Keratinocyte (primary cell): ENCODE results near the gene MRPL33. TPM values are rescaled to one million over a fixed set of nuclear protein-coding genes. Genes with fewer than 3 reads are reported as not detected.
A peak's percentile ranks its signal among the peaks of the same experiment; 100 is the strongest.

Experiments
- DNase-seq: peaks from one replicate; pipeline ENCODE4 v3.0.0-alpha.2; 2011; ENCODE audit warnings: low read depth, missing footprints, low spot score
- FAIRE-seq: peaks from 2 replicates; lab custom pipeline; 2011; peaks lifted over from hg19 to GRCh38; lab: Jason Lieb, UNC
- H2AFZ ChIP-seq: 2 replicates; pipeline ENCODE4 v1.6.0; 2012; ENCODE audit warnings: low read length, control low read depth, inconsistent platforms; ENCODE audit not compliant: control insufficient read depth
- H3K27ac ChIP-seq: 2 replicates; pipeline ENCODE4 v1.5.1; 2011; ENCODE audit warnings: low read length; ENCODE audit not compliant: control insufficient read depth, insufficient read depth
- H3K27me3 ChIP-seq: 3 replicates; pipeline ENCODE4 v1.6.0; 2011; ENCODE audit warnings: low read length; ENCODE audit not compliant: control insufficient read depth, insufficient read depth; ENCODE audit errors: extremely low read depth
- H3K36me3 ChIP-seq, 2 experiments: 2 replicates in 1 of 2; 3 replicates in 1 of 2; pipeline ENCODE4 v1.5.1; 2011; ENCODE audit warnings: low read length in 2 of 2, mild to moderate bottlenecking in 1 of 2; ENCODE audit not compliant: control insufficient read depth in 2 of 2, insufficient read depth in 2 of 2; ENCODE audit errors: extremely low read depth in 1 of 2
- H3K4me1 ChIP-seq: 3 replicates; pipeline ENCODE4 v1.5.1; 2011; ENCODE audit warnings: low read length; ENCODE audit not compliant: control insufficient read depth, insufficient read depth; ENCODE audit errors: extremely low read depth
- H3K4me2 ChIP-seq: 3 replicates; pipeline ENCODE4 v1.6.0; 2011; ENCODE audit warnings: low read depth, low read length; ENCODE audit not compliant: control insufficient read depth, insufficient read depth; ENCODE audit errors: extremely low read depth
- H3K4me3 ChIP-seq, 3 experiments: fragments of 200-600 bp in 1 of 3; sonication (generic) in 1 of 3; 2 replicates in 2 of 3; 3 replicates in 1 of 3; pipeline ENCODE4 v1.5.1; 2011 to 2016; ENCODE audit warnings: low read length in 3 of 3, mild to moderate bottlenecking in 3 of 3, control low read depth in 2 of 3, inconsistent platforms in 1 of 3, low read depth in 1 of 3, mixed read lengths in 1 of 3, mixed run types in 1 of 3, moderate library complexity in 1 of 3; ENCODE audit not compliant: control insufficient read depth in 2 of 3, insufficient read depth in 2 of 3; ENCODE audit errors: extremely low read depth in 1 of 3
- H3K79me2 ChIP-seq: 2 replicates; pipeline ENCODE4 v1.6.0; 2012; ENCODE audit warnings: low read length; ENCODE audit not compliant: control insufficient read depth, insufficient read depth
- H3K9ac ChIP-seq: 3 replicates; pipeline ENCODE4 v1.6.0; 2011; ENCODE audit warnings: low read length; ENCODE audit not compliant: control insufficient read depth, insufficient read depth; ENCODE audit errors: extremely low read depth
- H3K9me1 ChIP-seq: 3 replicates; pipeline ENCODE4 v1.6.0; 2011; ENCODE audit warnings: low read length; ENCODE audit not compliant: control insufficient read depth, insufficient read depth; ENCODE audit errors: extremely low read depth
- H3K9me3 ChIP-seq: 2 replicates; pipeline ENCODE4 v1.5.1; 2012; ENCODE audit warnings: low read depth, low read length; ENCODE audit not compliant: control insufficient read depth
- H4K20me1 ChIP-seq: 3 replicates; pipeline ENCODE4 v1.6.0; 2011; ENCODE audit warnings: low read length; ENCODE audit not compliant: control insufficient read depth, insufficient read depth; ENCODE audit errors: extremely low read depth
- EZH2 ChIP-seq: IDR thresholded peaks from one replicate; pipeline ENCODE4 v1.6.1; 2012; ENCODE audit warnings: inconsistent platforms, mild to moderate bottlenecking, low read length, moderate library complexity
- dilution Hi-C: fragments of 300-500 bp; cut with MboI; formaldehyde crosslinking; loops from one replicate; pipeline ENCODE4 v1.7.0; 2020; ENCODE audit warnings: low sequenced_read_pairs; ENCODE audit not compliant: extremely low pct_ligation_motif_present
- polyA minus RNA-seq, 3 experiments: library from RNA; depleted of rRNA, polyadenylated mRNA; stranded (reverse); fragments of >200 nt; gene quantifications; 1 replicate in 1 of 3; 2 replicates in 1 of 3; 3 replicates in 1 of 3; pipeline ENCODE4 v1.2.3, GENCODE V29; 2011
- polyA plus RNA-seq, 5 experiments: library from polyadenylated mRNA; depleted of rRNA in 3 of 5; stranded (reverse) in 3 of 5; stranded (forward) in 1 of 5; unstranded in 1 of 5; fragments of >200 nt; gene quantifications; 1 replicate in 1 of 5; 2 replicates in 3 of 5; 3 replicates in 1 of 5; pipeline versions ENCODE4 v1.2.1 to v1.2.3, GENCODE V29; 2011 to 2012; ENCODE audit warnings: missing spikeins in 2 of 5, low read depth in 1 of 5, low replicate concordance in 1 of 5
- TF ChIP-seq, protein P1 (sequence below), 3 experiments: IDR thresholded peaks in 1 of 3; conservative IDR thresholded peaks in 1 of 3; optimal IDR thresholded peaks in 1 of 3; 2 replicates in 2 of 3; 3 replicates in 1 of 3; pipeline versions ENCODE3 to v1.5.1; 2011; ENCODE audit warnings: low read length in 3 of 3, mild to moderate bottlenecking in 3 of 3, moderate library complexity in 2 of 3, control low read depth in 1 of 3, inconsistent platforms in 1 of 3; ENCODE audit not compliant: insufficient read depth in 2 of 3; ENCODE audit errors: extremely low read depth in 1 of 3

The MRPL33 gene
- 51.9 to 110 TPM (median 94.4 TPM) in 3 replicates for polyA plus RNA-seq
- 184 TPM for polyA plus RNA-seq (2011; ENCODE audit: low read depth)
- polyA plus RNA-seq (2011; cell fraction: cytosol; rRNA removed): 99.0 and 109 TPM in 2 replicates
- polyA plus RNA-seq (2011; cell fraction: nucleus; rRNA removed): 27.6 and 50.4 TPM in 2 replicates
- 87.9 and 140 TPM in 2 replicates for polyA plus RNA-seq (2012; ENCODE audit: low replicate concordance)
- polyA minus RNA-seq: 0.82 to 7.8 TPM (median 2.7 TPM) in 3 replicates
- polyA minus RNA-seq (2011; cell fraction: cytosol; rRNA and poly(A)+ RNA removed): 10.9 TPM
- 9.3 and 11.8 TPM in 2 replicates for polyA minus RNA-seq (2011; cell fraction: nucleus; rRNA and poly(A)+ RNA removed)

DNA sequence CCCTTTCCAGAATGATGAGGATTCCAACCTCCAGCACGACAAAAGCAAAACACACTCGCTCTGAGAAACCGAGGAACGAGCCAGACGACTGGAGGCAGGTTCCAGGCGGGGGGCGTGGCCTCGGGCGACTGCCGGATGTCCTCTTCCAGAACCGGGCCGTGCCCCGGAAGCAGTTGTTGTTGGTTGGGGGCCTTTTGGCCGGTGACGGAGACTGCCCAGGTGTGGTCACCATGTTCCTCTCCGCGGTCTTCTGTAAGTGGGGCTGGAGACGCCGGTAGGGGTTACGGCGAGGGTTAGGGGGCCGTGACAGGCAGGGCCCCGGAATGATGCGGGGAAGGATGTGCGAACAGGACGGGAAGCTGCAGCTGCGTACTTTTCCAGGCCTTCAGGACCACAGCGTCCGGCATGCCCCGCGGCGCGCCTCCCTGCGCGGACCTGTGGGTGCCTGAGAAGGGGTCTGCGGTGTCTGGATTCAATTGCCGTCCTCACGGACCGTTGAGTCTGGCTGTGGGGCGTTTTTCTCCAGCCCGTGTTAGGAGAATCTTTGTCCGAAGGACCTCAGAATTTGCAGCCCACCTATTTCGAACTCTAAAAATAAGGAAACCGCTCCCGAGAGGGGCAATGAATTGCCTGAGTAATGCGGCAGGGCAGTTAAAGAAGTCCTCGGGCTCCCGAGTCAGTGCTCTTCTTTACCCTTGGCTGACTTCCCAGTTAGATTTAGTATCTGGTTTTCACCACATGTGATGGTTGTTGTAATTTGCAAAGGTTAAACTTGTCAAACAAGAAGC is at the start of gene MRPL33:
Gene MRPL33 (plus strand): TSS at position 172 of the 788 bp plus-strand sequence. CDS start 59 bp downstream, at position 231.
- FAIRE-seq: peak; percentile 67
- Histone ChIP-seq H4K20me1 (no peaks in the 10 kb centered on the region), H3K79me2 (peaks cover 44% of the 10 kb centered on the region), H3K27me3 (no peaks in the 10 kb centered on the region), H3K4me3 (peak within 1 kb of the TSS; percentile 64 to 82 (median 72)), H3K36me3 (peaks cover 0 to 18% of the 10 kb centered on the region in 2 experiments), H3K4me1 (peaks cover 30% of the 10 kb centered on the region), H3K9me1 (peaks cover 2% of the 10 kb centered on the region), H3K9me3 (no peaks in the 10 kb centered on the region), H2AFZ (peak within 1 kb of the TSS; percentile 96), H3K4me2 (peak within 1 kb of the TSS; percentile 98), H3K9ac (peak within 1 kb of the TSS; percentile 88), H3K27ac (peak within 1 kb of the TSS; percentile 86)
- DNase-seq: peak; percentile 69
- TF ChIP-seq, protein P1, sequence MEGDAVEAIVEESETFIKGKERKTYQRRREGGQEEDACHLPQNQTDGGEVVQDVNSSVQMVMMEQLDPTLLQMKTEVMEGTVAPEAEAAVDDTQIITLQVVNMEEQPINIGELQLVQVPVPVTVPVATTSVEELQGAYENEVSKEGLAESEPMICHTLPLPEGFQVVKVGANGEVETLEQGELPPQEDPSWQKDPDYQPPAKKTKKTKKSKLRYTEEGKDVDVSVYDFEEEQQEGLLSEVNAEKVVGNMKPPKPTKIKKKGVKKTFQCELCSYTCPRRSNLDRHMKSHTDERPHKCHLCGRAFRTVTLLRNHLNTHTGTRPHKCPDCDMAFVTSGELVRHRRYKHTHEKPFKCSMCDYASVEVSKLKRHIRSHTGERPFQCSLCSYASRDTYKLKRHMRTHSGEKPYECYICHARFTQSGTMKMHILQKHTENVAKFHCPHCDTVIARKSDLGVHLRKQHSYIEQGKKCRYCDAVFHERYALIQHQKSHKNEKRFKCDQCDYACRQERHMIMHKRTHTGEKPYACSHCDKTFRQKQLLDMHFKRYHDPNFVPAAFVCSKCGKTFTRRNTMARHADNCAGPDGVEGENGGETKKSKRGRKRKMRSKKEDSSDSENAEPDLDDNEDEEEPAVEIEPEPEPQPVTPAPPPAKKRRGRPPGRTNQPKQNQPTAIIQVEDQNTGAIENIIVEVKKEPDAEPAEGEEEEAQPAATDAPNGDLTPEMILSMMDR (optimal IDR thresholded peaks at IDR 0.05 in 1 of 3, IDR thresholded peaks at IDR 0.05 in 1 of 3, conservative IDR thresholded peaks at IDR 0.05 in 1 of 3; ENCODE audit: extremely low read depth in 1 of 3, insufficient read depth in 2 of 3, low read length in 3 of 3): no peak
- TF ChIP-seq EZH2: no peak
- dilution Hi-C loops: no loop called here

DNA sequence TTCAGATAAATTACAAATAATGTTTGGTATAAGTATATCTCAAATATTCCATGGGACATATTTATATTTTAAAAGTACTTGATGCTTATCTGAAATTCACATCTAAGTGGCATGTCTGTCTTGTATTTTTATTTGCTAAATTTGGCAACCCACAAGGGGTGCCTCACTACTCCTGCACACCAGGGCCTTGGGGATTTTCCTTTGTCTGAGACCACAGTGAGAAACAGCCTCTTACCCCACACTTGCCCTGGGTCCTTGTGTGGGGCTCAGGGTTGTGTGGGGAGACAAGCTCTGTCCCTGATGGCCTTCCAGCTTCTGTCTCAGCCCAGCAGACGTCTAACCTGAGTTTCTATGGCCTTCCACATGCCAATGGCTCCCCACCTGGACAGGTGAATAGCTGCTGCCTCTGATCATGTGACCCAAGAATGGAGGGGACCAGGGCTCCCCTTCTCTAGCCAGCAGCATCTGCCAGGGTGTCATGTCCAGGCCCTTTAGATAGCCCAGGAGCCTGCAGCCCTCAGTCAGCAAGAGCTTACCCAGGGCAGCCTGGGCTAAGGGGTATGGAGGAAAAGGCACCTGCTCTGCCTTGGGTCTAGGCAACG is 49.5 kb upstream of the MRPL33 start:
- Histone ChIP-seq H3K4me1 (peaks cover 27% of the 10 kb centered on the region), H3K79me2 (no peaks in the 10 kb centered on the region), H3K36me3 (no peaks in the 10 kb centered on the region), H3K27ac (no peak overlapping the region), H3K9me3 (no peaks in the 10 kb centered on the region), H3K4me3 (no peak overlapping the region), H3K9ac (no peak overlapping the region), H4K20me1 (no peaks in the 10 kb centered on the region), H3K27me3 (no peaks in the 10 kb centered on the region), H3K4me2 (no peak overlapping the region), H3K9me1 (no peaks in the 10 kb centered on the region), H2AFZ (no peak overlapping the region)
- FAIRE-seq: no peak
- DNase-seq: no peak
- TF ChIP-seq, protein P1 (optimal IDR thresholded peaks at IDR 0.05 in 1 of 3, IDR thresholded peaks at IDR 0.05 in 1 of 3, conservative IDR thresholded peaks at IDR 0.05 in 1 of 3; ENCODE audit: extremely low read depth in 1 of 3, insufficient read depth in 2 of 3, low read length in 3 of 3): no peak
- TF ChIP-seq EZH2: no peak
- dilution Hi-C loops: no loop called here
